Natural killer cell treated with Interleukin-12 subunit alpha and Interleukin-12 subunit beta and Interleukin-15 and Interleukin-18, amount 100 ng/mL, for 72 hours (primary cell): ENCODE results near the gene PRR23A. TPM values are rescaled to one million over a fixed set of nuclear protein-coding genes. Genes with fewer than 3 reads are reported as not detected.

ENCODE experiments used
- total RNA-seq, 2 donors: library from RNA; stranded (reverse); gene quantifications; one replicate each; pipeline ENCODE4 v1.2.3, GENCODE V29; 2022

PRR23A gene
- total RNA-seq, 2 donors from 2014 or later, result not detected

Other genes starting within 250 kb of the PRR23A start
- gene PIK3CB, start 171.3 kb downstream of the PRR23A start, total RNA-seq, result 10 to 100 TPM; 22.8 to 42.7 TPM
- not detected for gene FOXL2, start 59.1 kb downstream of the PRR23A start, total RNA-seq
- not detected for gene FOXL2NB, start 59.1 kb downstream of the PRR23A start, total RNA-seq
- gene PRR23B, start 14.7 kb upstream of the PRR23A start, total RNA-seq, result not detected
- gene PRR23C, start 38.6 kb upstream of the PRR23A start, total RNA-seq, result not detected